ENCODE results near the gene RACK1. TPM values are rescaled to one million over a fixed set of nuclear protein-coding genes. Genes with fewer than 3 reads are reported as not detected.

RACK1 gene
- total and polyA plus RNA-seq, 2 donors (not counting 3 experiments of a cell fraction or from before 2014, with no cell fraction given) = 1,910 to 5,629 TPM

DNA sequence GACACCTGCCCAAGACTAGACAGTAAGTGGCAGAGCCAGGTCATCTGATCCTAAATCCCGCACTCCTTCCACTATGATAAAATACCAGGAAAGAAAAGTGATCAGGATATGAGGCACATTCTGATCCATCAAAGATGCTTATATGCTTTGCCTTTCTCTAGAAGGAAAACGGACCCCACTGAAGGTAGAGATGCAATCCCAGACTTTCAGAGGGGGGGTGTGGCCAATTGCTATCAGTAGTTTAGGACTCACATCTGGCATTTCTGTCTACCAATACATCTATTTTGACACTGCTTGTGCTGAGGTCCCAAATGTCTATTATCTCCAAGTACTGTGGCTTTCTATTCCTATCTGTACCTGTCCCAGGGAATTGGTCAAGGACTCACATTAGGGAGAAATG, 15.6 kb upstream of the RACK1 start:
- Histone ChIP-seq H3K9me3 (replicated peaks; ENCODE audit: control insufficient read depth, insufficient read depth, low read length) (no peaks in the 10 kb centered on the region), H3K36me3 (ENCODE audit: control insufficient read depth in 2 of 2, extremely low read depth in 1 of 2, insufficient read depth in 2 of 2, low read length in 2 of 2) (peaks cover 4 to 5% of the 10 kb centered on the region in 2 experiments), H3K9ac (replicated peaks; ENCODE audit: extremely low read depth, insufficient read depth, low read length) (peak overlapping the region; percentile 98), H2AFZ (ENCODE audit: low read depth, low read length) (no peak overlapping the region), H3K9me1 (replicated peaks; ENCODE audit: control insufficient read depth, extremely low read depth, insufficient read depth, low read length) (no peaks in the 10 kb centered on the region), H3K27me3 (ENCODE audit: control insufficient read depth in 2 of 2, insufficient read depth in 2 of 2, low read length in 2 of 2) (no peaks in the 10 kb centered on the region), H3K4me1 (ENCODE audit: control insufficient read depth, extremely low read depth, insufficient read depth, low read length) (peaks cover 23% of the 10 kb centered on the region), H3K27ac (ENCODE audit: insufficient read depth, low read depth, low read length) (no peak overlapping the region), H4K20me1 (replicated peaks; ENCODE audit: control insufficient read depth, extremely low read depth, insufficient read depth, low read length) (peaks cover 2% of the 10 kb centered on the region), H3K79me2 (ENCODE audit: control insufficient read depth, insufficient read depth, low read length) (peaks cover 69% of the 10 kb centered on the region), H3K4me2 (ENCODE audit: insufficient read depth, low read length) (peak overlapping the region; percentile 52), H3K4me3 (replicated peaks in 1 of 3; ENCODE audit: insufficient read depth in 1 of 3, low read depth in 1 of 3, low read length in 3 of 3) (peak overlapping the region; percentile 23 to 83 (median 59))
- DNase-seq (ENCODE audit: low read depth, low spot score) (no peak), FAIRE-seq (no peak)
- BruUV-seq (replicated peaks) = no TSS peak
- dilution Hi-C loops (cut with MboI; ENCODE audit: extremely low pct_ligation_motif_present, low sequenced_read_pairs) = no loop called here
- intact Hi-C loops (cut with micrococcal nuclease) = no loop called here
- CTCF ChIA-PET = interaction anchor here (3.2 kb wide), 1 partner anchor 75 kb away, joined by 16 read pairs; no protein-coding TSS in a partner anchor
- TF ChIP-seq JUN (IDR thresholded peaks at IDR 0.05; ENCODE audit: borderline replicate concordance, insufficient read depth, insufficient read length, low read depth) (no peak), FOS (IDR thresholded peaks at IDR 0.05; ENCODE audit: borderline replicate concordance, insufficient read depth, low read length) (no peak), POLR2A (IDR thresholded peaks at IDR 0.05; ENCODE audit: low read depth, low read length) (peak; percentile 34)
- POLR2A ChIA-PET = no interaction called here

DNA sequence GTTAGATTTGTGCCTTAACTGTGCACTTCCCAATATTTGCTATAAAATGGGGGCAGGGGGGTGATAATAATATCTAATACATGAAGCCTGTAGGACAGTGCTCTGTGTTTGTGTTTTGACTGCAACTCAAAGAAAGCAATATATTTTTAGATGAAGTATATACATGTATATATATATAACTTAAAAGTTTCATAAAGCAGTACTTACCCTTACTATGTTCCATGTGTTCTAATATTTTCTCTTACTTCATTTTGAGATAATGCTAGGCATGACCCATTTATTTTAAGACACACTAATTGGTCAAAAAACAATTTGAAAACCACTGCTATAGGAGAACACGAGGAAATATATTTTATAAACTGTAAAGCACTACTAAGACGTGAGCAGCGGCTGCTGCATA, 14.9 kb upstream of the RACK1 start:
- Histone ChIP-seq H3K27ac (ENCODE audit: insufficient read depth, low read depth, low read length) (no peak overlapping the region), H3K9ac (replicated peaks; ENCODE audit: extremely low read depth, insufficient read depth, low read length) (peak overlapping the region; percentile 17), H3K9me3 (replicated peaks; ENCODE audit: control insufficient read depth, insufficient read depth, low read length) (no peaks in the 10 kb centered on the region), H3K9me1 (replicated peaks; ENCODE audit: control insufficient read depth, extremely low read depth, insufficient read depth, low read length) (no peaks in the 10 kb centered on the region), H4K20me1 (replicated peaks; ENCODE audit: control insufficient read depth, extremely low read depth, insufficient read depth, low read length) (peaks cover 2% of the 10 kb centered on the region), H3K4me3 (replicated peaks in 1 of 3; ENCODE audit: insufficient read depth in 1 of 3, low read depth in 1 of 3, low read length in 3 of 3) (peak overlapping the region in 1 of 3 experiments; percentile 59), H3K4me1 (ENCODE audit: control insufficient read depth, extremely low read depth, insufficient read depth, low read length) (peaks cover 23% of the 10 kb centered on the region), H3K27me3 (ENCODE audit: control insufficient read depth in 2 of 2, insufficient read depth in 2 of 2, low read length in 2 of 2) (no peaks in the 10 kb centered on the region), H2AFZ (ENCODE audit: low read depth, low read length) (no peak overlapping the region), H3K79me2 (ENCODE audit: control insufficient read depth, insufficient read depth, low read length) (peaks cover 74% of the 10 kb centered on the region), H3K36me3 (ENCODE audit: control insufficient read depth in 2 of 2, extremely low read depth in 1 of 2, insufficient read depth in 2 of 2, low read length in 2 of 2) (peaks cover 2 to 5% of the 10 kb centered on the region in 2 experiments), H3K4me2 (ENCODE audit: insufficient read depth, low read length) (peak overlapping the region; percentile 52)
- DNase-seq (ENCODE audit: low read depth, low spot score) (no peak), FAIRE-seq (no peak)
- ChIA-PET POLR2A (no interaction called here), CTCF (no interaction called here)
- TF ChIP-seq, protein P1, sequence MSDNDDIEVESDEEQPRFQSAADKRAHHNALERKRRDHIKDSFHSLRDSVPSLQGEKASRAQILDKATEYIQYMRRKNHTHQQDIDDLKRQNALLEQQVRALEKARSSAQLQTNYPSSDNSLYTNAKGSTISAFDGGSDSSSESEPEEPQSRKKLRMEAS (IDR thresholded peaks at IDR 0.05; ENCODE audit: insufficient read depth, insufficient read length) = no peak
- TF ChIP-seq POLR2AphosphoS5 (IDR thresholded peaks at IDR 0.05; ENCODE audit: insufficient read depth, low read depth, low read length) (no peak), POLR2A (IDR thresholded peaks at IDR 0.05; ENCODE audit: low read depth, low read length) (no peak), GATA2 (IDR thresholded peaks at IDR 0.05; ENCODE audit: insufficient read depth, insufficient read length, low read depth, low read length) (no peak), EZH2 (IDR thresholded peaks at IDR 0.05; ENCODE audit: borderline replicate concordance, low read depth, low read length, severe bottlenecking) (no peak), MYC (IDR thresholded peaks at IDR 0.05; ENCODE audit: low read depth, low read length) (no peak), JUN (IDR thresholded peaks at IDR 0.05; ENCODE audit: borderline replicate concordance, insufficient read depth, insufficient read length, low read depth) (no peak), FOS (IDR thresholded peaks at IDR 0.05; ENCODE audit: borderline replicate concordance, insufficient read depth, low read length) (no peak)
- TF ChIP-seq, protein P2, sequence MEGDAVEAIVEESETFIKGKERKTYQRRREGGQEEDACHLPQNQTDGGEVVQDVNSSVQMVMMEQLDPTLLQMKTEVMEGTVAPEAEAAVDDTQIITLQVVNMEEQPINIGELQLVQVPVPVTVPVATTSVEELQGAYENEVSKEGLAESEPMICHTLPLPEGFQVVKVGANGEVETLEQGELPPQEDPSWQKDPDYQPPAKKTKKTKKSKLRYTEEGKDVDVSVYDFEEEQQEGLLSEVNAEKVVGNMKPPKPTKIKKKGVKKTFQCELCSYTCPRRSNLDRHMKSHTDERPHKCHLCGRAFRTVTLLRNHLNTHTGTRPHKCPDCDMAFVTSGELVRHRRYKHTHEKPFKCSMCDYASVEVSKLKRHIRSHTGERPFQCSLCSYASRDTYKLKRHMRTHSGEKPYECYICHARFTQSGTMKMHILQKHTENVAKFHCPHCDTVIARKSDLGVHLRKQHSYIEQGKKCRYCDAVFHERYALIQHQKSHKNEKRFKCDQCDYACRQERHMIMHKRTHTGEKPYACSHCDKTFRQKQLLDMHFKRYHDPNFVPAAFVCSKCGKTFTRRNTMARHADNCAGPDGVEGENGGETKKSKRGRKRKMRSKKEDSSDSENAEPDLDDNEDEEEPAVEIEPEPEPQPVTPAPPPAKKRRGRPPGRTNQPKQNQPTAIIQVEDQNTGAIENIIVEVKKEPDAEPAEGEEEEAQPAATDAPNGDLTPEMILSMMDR (IDR thresholded peaks at IDR 0.05; ENCODE audit: extremely low read depth in 1 of 2, insufficient read depth in 1 of 2, low read depth in 1 of 2, low read length in 2 of 2) = no peak
- intact Hi-C loops (cut with micrococcal nuclease) (no loop called here), dilution Hi-C loops (cut with MboI; ENCODE audit: extremely low pct_ligation_motif_present, low sequenced_read_pairs) (no loop called here)
- BruUV-seq (replicated peaks) = no TSS peak

All from endothelial cell of umbilical vein (primary cell).